Activated T-helper 2 cell treated with anti-CD3 and anti-CD28 coated beads, Interferon-gamma antibody, Interleukin-2, Interleukin-4, amounts not matched to agents 10 μg/mL and 5 μg/mL and 100 μg/mL, durations not matched to agents 14 hours and 24 hours and 36 hours (primary cell): ENCODE data around the gene MYO15A. TPM values are rescaled to one million over a fixed set of nuclear protein-coding genes. Genes with fewer than 3 reads are reported as not detected.

Experiments used
- DNase-seq: peaks from one replicate; pipeline ENCODE4 v3.0.0; 2021; ENCODE audit warnings: low spot score
- H3K27ac Mint-ChIP-seq: one replicate; pipeline ENCODE4 v1.8.0; 2021; ENCODE audit warnings: mixed read lengths
- H3K27me3 Mint-ChIP-seq: one replicate; pipeline ENCODE4 v1.8.0; 2021; ENCODE audit warnings: low read depth, mixed read lengths
- H3K36me3 Mint-ChIP-seq: one replicate; pipeline ENCODE4 v1.8.0; 2021; ENCODE audit warnings: low read depth, mixed read lengths
- H3K4me1 Mint-ChIP-seq: one replicate; pipeline ENCODE4 v1.8.0; 2021; ENCODE audit warnings: low read depth, mixed read lengths
- H3K4me3 Mint-ChIP-seq: one replicate; pipeline ENCODE4 v1.8.0; 2021; ENCODE audit warnings: low read depth, mild to moderate bottlenecking, moderate library complexity, mixed read lengths
- H3K9me3 Mint-ChIP-seq: one replicate; pipeline ENCODE4 v1.8.0; 2021; ENCODE audit warnings: mixed read lengths
- intact Hi-C: fragments of 100-400 bp; cut with micrococcal nuclease; formaldehyde crosslinking; loops from one replicate; pipeline ENCODE4 v1.15.1; 2023
- total RNA-seq: library from RNA; stranded (reverse); gene quantifications from 2 replicates; pipeline ENCODE4 v1.2.3, GENCODE V29; 2022

The MYO15A gene
- total RNA-seq, 1 donor from 2014 or later: 0.80 TPM

- Mint-ChIP-seq H3K27ac (no peak overlapping the region), H3K4me1 (peaks cover 3% of the 10 kb centered on the region), H3K36me3 (no peaks in the 10 kb centered on the region), H3K4me3 (no peak overlapping the region), H3K27me3 (no peaks in the 10 kb centered on the region), H3K9me3 (no peaks in the 10 kb centered on the region)
- no peak for DNase-seq
- intact Hi-C loops: no loop called here
These were observed 33.9 kb downstream of the MYO15A start for GRCh38 chr17:18142417-18142816.

- H3K4me3 Mint-ChIP-seq: no peak overlapping the region
- intact Hi-C loops: no loop called here
- peaks cover 3% of the 10 kb centered on the region for H3K4me1 Mint-ChIP-seq
- no peaks in the 10 kb centered on the region for H3K27me3 Mint-ChIP-seq
- H3K9me3 Mint-ChIP-seq: no peaks in the 10 kb centered on the region
- DNase-seq: no peak
- H3K36me3 Mint-ChIP-seq: no peaks in the 10 kb centered on the region
- H3K27ac Mint-ChIP-seq: no peak overlapping the region
These were observed 34.7 kb downstream of the MYO15A start for GRCh38 chr17:18143044-18143936.

GRCh38 chr17:18144261-18144660, 35.7 kb downstream of the MYO15A start:
- Mint-ChIP-seq H3K4me3 (no peak overlapping the region), H3K27ac (no peak overlapping the region), H3K36me3 (no peaks in the 10 kb centered on the region), H3K4me1 (peaks cover 3% of the 10 kb centered on the region), H3K9me3 (no peaks in the 10 kb centered on the region), H3K27me3 (no peaks in the 10 kb centered on the region)
- no peak for DNase-seq
- intact Hi-C loops: no loop called here

GRCh38 chr17:18144855-18145254, 36.3 kb downstream of the MYO15A start:
- Mint-ChIP-seq H3K27me3 (no peaks in the 10 kb centered on the region), H3K4me3 (no peak overlapping the region), H3K27ac (peak overlapping the region; percentile 17), H3K4me1 (peaks cover 3% of the 10 kb centered on the region), H3K9me3 (no peaks in the 10 kb centered on the region), H3K36me3 (no peaks in the 10 kb centered on the region)
- DNase-seq: no peak
- intact Hi-C loops: no loop called here

- no peaks in the 10 kb centered on the region for H3K27me3 Mint-ChIP-seq
- intact Hi-C loops: no loop called here
- H3K27ac Mint-ChIP-seq: no peak overlapping the region
- H3K9me3 Mint-ChIP-seq: no peaks in the 10 kb centered on the region
- no peaks in the 10 kb centered on the region for H3K36me3 Mint-ChIP-seq
- H3K4me3 Mint-ChIP-seq: no peak overlapping the region
- peaks cover 3% of the 10 kb centered on the region for H3K4me1 Mint-ChIP-seq
- DNase-seq: no peak
These were observed 37.3 kb downstream of the MYO15A start for GRCh38 chr17:18145811-18146210.

- Mint-ChIP-seq H3K36me3 (no peaks in the 10 kb centered on the region), H3K4me1 (peaks cover under 1% of the 10 kb centered on the region), H3K9me3 (no peaks in the 10 kb centered on the region), H3K27ac (no peak overlapping the region), H3K4me3 (no peak overlapping the region), H3K27me3 (no peaks in the 10 kb centered on the region)
- no peak for DNase-seq
- intact Hi-C loops: no loop called here
These were observed 37.7 kb downstream of the MYO15A start for GRCh38 chr17:18146259-18146658.

GRCh38 chr17:18146980-18147379, 38.4 kb downstream of the MYO15A start:
- intact Hi-C loops: no loop called here
- no peaks in the 10 kb centered on the region for H3K36me3 Mint-ChIP-seq
- H3K4me3 Mint-ChIP-seq: no peak overlapping the region
- H3K9me3 Mint-ChIP-seq: no peaks in the 10 kb centered on the region
- no peaks in the 10 kb centered on the region for H3K4me1 Mint-ChIP-seq
- H3K27ac Mint-ChIP-seq: no peak overlapping the region
- DNase-seq: no peak
- no peaks in the 10 kb centered on the region for H3K27me3 Mint-ChIP-seq

- no peaks in the 10 kb centered on the region for H3K27me3 Mint-ChIP-seq
- no peaks in the 10 kb centered on the region for H3K36me3 Mint-ChIP-seq
- intact Hi-C loops: no loop called here
- no peaks in the 10 kb centered on the region for H3K9me3 Mint-ChIP-seq
- no peak overlapping the region for H3K4me3 Mint-ChIP-seq
- H3K27ac Mint-ChIP-seq: no peak overlapping the region
- H3K4me1 Mint-ChIP-seq: peaks cover under 1% of the 10 kb centered on the region
- DNase-seq: no peak
These were observed 40.0 kb downstream of the MYO15A start for GRCh38 chr17:18148586-18148985.

GRCh38 chr17:18151290-18151689, 42.7 kb downstream of the MYO15A start:
- DNase-seq: no peak
- no peaks in the 10 kb centered on the region for H3K9me3 Mint-ChIP-seq
- intact Hi-C loops: no loop called here
- no peaks in the 10 kb centered on the region for H3K36me3 Mint-ChIP-seq
- peaks cover 3% of the 10 kb centered on the region for H3K4me1 Mint-ChIP-seq
- no peaks in the 10 kb centered on the region for H3K27me3 Mint-ChIP-seq
- no peak overlapping the region for H3K27ac Mint-ChIP-seq
- no peak overlapping the region for H3K4me3 Mint-ChIP-seq

- Mint-ChIP-seq H3K9me3 (no peaks in the 10 kb centered on the region), H3K27ac (no peak overlapping the region), H3K36me3 (no peaks in the 10 kb centered on the region), H3K4me1 (peaks cover 12% of the 10 kb centered on the region), H3K27me3 (no peaks in the 10 kb centered on the region), H3K4me3 (no peak overlapping the region)
- intact Hi-C loops: no loop called here
- DNase-seq: no peak
These were observed 46.6 kb downstream of the MYO15A start for GRCh38 chr17:18155179-18155578.

GRCh38 chr17:18156171-18156975, 47.8 kb downstream of the MYO15A start:
- intact Hi-C loops: no loop called here
- DNase-seq: no peak
- no peaks in the 10 kb centered on the region for H3K9me3 Mint-ChIP-seq
- H3K27ac Mint-ChIP-seq: no peak overlapping the region
- H3K4me3 Mint-ChIP-seq: no peak overlapping the region
- H3K27me3 Mint-ChIP-seq: no peaks in the 10 kb centered on the region
- H3K36me3 Mint-ChIP-seq: no peaks in the 10 kb centered on the region
- H3K4me1 Mint-ChIP-seq: peaks cover 12% of the 10 kb centered on the region

GRCh38 chr17:18156976-18157280, 48.4 kb downstream of the MYO15A start:
- no peak overlapping the region for H3K4me3 Mint-ChIP-seq
- H3K27ac Mint-ChIP-seq: no peak overlapping the region
- intact Hi-C loops: no loop called here
- H3K4me1 Mint-ChIP-seq: peaks cover 12% of the 10 kb centered on the region
- no peak for DNase-seq
- no peaks in the 10 kb centered on the region for H3K27me3 Mint-ChIP-seq
- H3K36me3 Mint-ChIP-seq: no peaks in the 10 kb centered on the region
- H3K9me3 Mint-ChIP-seq: no peaks in the 10 kb centered on the region

GRCh38 chr17:18157354-18157985, 48.9 kb downstream of the MYO15A start:
- Mint-ChIP-seq H3K36me3 (no peaks in the 10 kb centered on the region), H3K27ac (no peak overlapping the region), H3K4me3 (peak overlapping the region; percentile 76), H3K4me1 (peaks cover 12% of the 10 kb centered on the region), H3K27me3 (no peaks in the 10 kb centered on the region), H3K9me3 (no peaks in the 10 kb centered on the region)
- no peak for DNase-seq
- intact Hi-C loops: no loop called here
